HepG2 (cell line): ENCODE results near the gene NECAB2. TPM values are rescaled to one million over a fixed set of nuclear protein-coding genes. Genes with fewer than 3 reads are reported as not detected.

Source experiments
- GABPA ChIP-seq, 2 experiments: IDR thresholded peaks; 2 replicates each; pipeline ENCODE4 v1.6.1; 2011 to 2016; ENCODE audit warnings: low read depth in 2 of 2, low read length in 1 of 2, missing biosample characterization in 1 of 2, missing genetic modification characterization in 1 of 2
- GFI1 ChIP-seq: sonication (generic); formaldehyde crosslinking; IDR thresholded peaks from 2 replicates; pipeline ENCODE4 v1.5.0; 2020; ENCODE audit warnings: missing genetic modification reagents, mild to moderate bottlenecking, borderline replicate concordance
- JUNB ChIP-seq: sonication (generic); formaldehyde crosslinking; IDR thresholded peaks from 2 replicates; pipeline ENCODE4 v1.8.0; 2022; ENCODE audit warnings: missing genetic modification reagents, mild to moderate bottlenecking, borderline replicate concordance
- MTA1 ChIP-seq: sonication (generic); formaldehyde crosslinking; IDR thresholded peaks from 2 replicates; pipeline ENCODE4 v1.4.0; 2020; ENCODE audit warnings: missing genetic modification reagents, mild to moderate bottlenecking, borderline replicate concordance
- NFE2 ChIP-seq: sonication (generic); formaldehyde crosslinking; IDR thresholded peaks from 2 replicates; pipeline ENCODE4 v1.4.0; 2020; ENCODE audit warnings: missing genetic modification reagents
- POLR2AphosphoS5 ChIP-seq: IDR thresholded peaks from 2 replicates; pipeline ENCODE4 v1.6.1; 2012; ENCODE audit warnings: low read depth, low read length
- RBM39 ChIP-seq: fragments of 200-400 bp; formaldehyde crosslinking; IDR thresholded peaks from one replicate; pipeline ENCODE4 v1.6.1; 2018; ENCODE audit warnings: antibody characterized with exemption, mild to moderate bottlenecking, low read depth, low read length; ENCODE audit not compliant: poor library complexity, severe bottlenecking
- SETDB1 ChIP-seq: sonication (generic); formaldehyde crosslinking; IDR thresholded peaks from 2 replicates; pipeline ENCODE4 v1.5.1; 2020; ENCODE audit warnings: missing genetic modification reagents, mild to moderate bottlenecking, borderline replicate concordance
- SIN3A ChIP-seq: IDR thresholded peaks from 2 replicates; pipeline ENCODE4 v1.6.1; 2011; ENCODE audit warnings: low read depth, mild to moderate bottlenecking, control low read depth, low read length, borderline replicate concordance
- SIX4 ChIP-seq: sonication (generic); formaldehyde crosslinking; IDR thresholded peaks from 2 replicates; pipeline ENCODE4 v1.4.0; 2020; ENCODE audit warnings: missing genetic modification reagents
- SKI ChIP-seq: fragments of 450-650 bp; IDR thresholded peaks from one replicate; pipeline ENCODE4 v1.6.1; 2018; ENCODE audit warnings: mild to moderate bottlenecking; ENCODE audit not compliant: partially characterized antibody
- SMYD3 ChIP-seq: sonication (generic); formaldehyde crosslinking; IDR thresholded peaks from 2 replicates; pipeline ENCODE4 v1.8.1; 2023; ENCODE audit warnings: mild to moderate bottlenecking, missing genetic modification reagents
- SOX13 ChIP-seq, 3 experiments: fragments of 450-650 bp in 1 of 3; sonication (generic) in 1 of 3; formaldehyde crosslinking in 1 of 3; IDR thresholded peaks in 2 of 3; conservative IDR thresholded peaks in 1 of 3; 2 replicates each; pipeline versions ENCODE4 v1.5.0 to v1.6.1; 2016 to 2020; ENCODE audit warnings: antibody characterized with exemption in 1 of 3, mild to moderate bottlenecking in 1 of 3, missing compliant biosample characterization in 1 of 3, missing genetic modification reagents in 1 of 3, moderate library complexity in 1 of 3
- TBP ChIP-seq: sonication (generic); formaldehyde crosslinking; IDR thresholded peaks from 2 replicates; pipeline ENCODE4 v1.5.0; 2020; ENCODE audit warnings: missing genetic modification reagents
- TFAP4 ChIP-seq: sonication (generic); IDR thresholded peaks from 2 replicates; pipeline ENCODE4 v1.6.1; 2016; ENCODE audit warnings: low read depth, borderline replicate concordance
- ZBTB44 ChIP-seq: sonication (generic); formaldehyde crosslinking; IDR thresholded peaks from 2 replicates; pipeline ENCODE4 v1.4.0; 2020; ENCODE audit warnings: missing genetic modification reagents
- ZMAT3 ChIP-seq: sonication (generic); formaldehyde crosslinking; conservative IDR thresholded peaks from 2 replicates; pipeline ENCODE4 v1.7.0; 2021; ENCODE audit warnings: missing genetic modification reagents
- ZNF160 ChIP-seq: sonication (generic); formaldehyde crosslinking; IDR thresholded peaks from 2 replicates; pipeline ENCODE4 v1.8.0; 2022; ENCODE audit warnings: mild to moderate bottlenecking, inconsistent platforms, missing genetic modification reagents
- ZNF18 ChIP-seq: sonication (generic); formaldehyde crosslinking; IDR thresholded peaks from 2 replicates; pipeline ENCODE4 v1.8.0; 2022; ENCODE audit warnings: mild to moderate bottlenecking, missing genetic modification reagents; ENCODE audit not compliant: insufficient replicate concordance
- ZNF256 ChIP-seq: sonication (generic); formaldehyde crosslinking; conservative IDR thresholded peaks from 2 replicates; pipeline ENCODE4 v1.4.0; 2020; ENCODE audit warnings: missing genetic modification reagents
- ZNF263 ChIP-seq: sonication (generic); formaldehyde crosslinking; IDR thresholded peaks from 2 replicates; pipeline ENCODE4 v1.4.0; 2020; ENCODE audit warnings: missing genetic modification reagents
- ZNF367 ChIP-seq: sonication (generic); formaldehyde crosslinking; IDR thresholded peaks from 2 replicates; pipeline ENCODE4 v1.4.0; 2020; ENCODE audit warnings: missing genetic modification reagents, borderline replicate concordance
- ZNF737 ChIP-seq: sonication (generic); formaldehyde crosslinking; IDR thresholded peaks from 2 replicates; pipeline ENCODE4 v1.5.0; 2020; ENCODE audit warnings: missing genetic modification reagents, mild to moderate bottlenecking, borderline replicate concordance
- polyA plus RNA-seq, 8 experiments: library from polyadenylated mRNA; depleted of rRNA in 3 of 8; stranded (reverse) in 7 of 8; unstranded in 1 of 8; fragments of >200 nt; fragmentation: Illumina TruSeq in 4 of 8; extraction: Trizol in 4 of 8; gene quantifications; 2 replicates each; pipeline versions ENCODE4 v1.2.1 to v1.2.3, GENCODE V29; 2011 to 2016; ENCODE audit warnings: low read depth in 4 of 8, missing spikeins in 1 of 8, mixed read lengths in 1 of 8; ENCODE audit not compliant: insufficient read depth in 1 of 8
- total RNA-seq, 5 experiments: library from RNA; depleted of rRNA; stranded (reverse); fragments of >200 nt; fragmentation: Illumina TruSeq; extraction: Trizol; gene quantifications; 2 replicates each; pipeline ENCODE4 v1.2.3, GENCODE V29; 2016; ENCODE audit warnings: low read depth in 1 of 5

NECAB2 gene
- total and polyA plus RNA-seq, 2 of the 13 experiments (the other 11 are each of a cell fraction or from before 2014, with no cell fraction given): 0.21 to 0.49 TPM

- no peak for TF ChIP-seq GFI1 (CRISPR knock-in tag)
- TF ChIP-seq SMYD3: no peak
- TF ChIP-seq MTA1 (CRISPR knock-in tag): no peak
- no peak for TF ChIP-seq ZNF737 (CRISPR knock-in tag)
- TF ChIP-seq ZNF160: no peak
- no peak for TF ChIP-seq TBP (CRISPR knock-in tag)
- TF ChIP-seq ZNF263: no peak
- TF ChIP-seq JUNB (CRISPR knock-in tag): no peak
- TF ChIP-seq TFAP4: no peak
- no peak for TF ChIP-seq ZNF18 (CRISPR knock-in tag)
- TF ChIP-seq NFE2: no peak
- no peak for TF ChIP-seq ZNF367
- peak; percentile 75 for TF ChIP-seq SKI
- no peak for TF ChIP-seq ZBTB44 (CRISPR knock-in tag)
- no peak for TF ChIP-seq SOX13 (IDR thresholded peaks at IDR 0.05)
- TF ChIP-seq SOX13 (CRISPR knock-in tag; conservative IDR thresholded peaks at IDR 0.05 in 1 of 2, IDR thresholded peaks at IDR 0.05 in 1 of 2): peak in 1 of 2 experiments; percentile 79; a peak in 2 of 4 replicates
- no peak for TF ChIP-seq ZNF256 (CRISPR knock-in tag)
- no peak for TF ChIP-seq SETDB1 (CRISPR knock-in tag)
- no peak for TF ChIP-seq SIN3A
- no peak for TF ChIP-seq POLR2AphosphoS5
- TF ChIP-seq GABPA (IDR thresholded peaks at IDR 0.05; ENCODE audit: low read depth, low read length): no peak
- no peak for TF ChIP-seq GABPA (CRISPR knock-in tag; IDR thresholded peaks at IDR 0.05; ENCODE audit: low read depth)
- TF ChIP-seq SIX4: no peak
- no peak for TF ChIP-seq RBM39
- TF ChIP-seq ZMAT3 (CRISPR knock-in tag): no peak
Measured at GRCh38 chr16:83946781-83947566, 21.1 kb upstream of the NECAB2 start (continued).
